A673 (cell line): ENCODE results near the gene RNPEPL1.

Source experiments
- CTCF ChIP-seq: fragments of 300-800, 200-600 bp; sonication (generic); conservative IDR thresholded peaks from 2 replicates; pipeline ENCODE4 v1.5.1; 2017; ENCODE audit warnings: low read depth, mild to moderate bottlenecking, antibody characterized with exemption, low read length, moderate library complexity, mixed read lengths
- EZH2 ChIP-seq: fragments of 200-600 bp; sonication (generic); IDR thresholded peaks from 2 replicates; pipeline ENCODE4 v1.6.1; 2017; ENCODE audit warnings: borderline replicate concordance, low read depth, mild to moderate bottlenecking, mixed read lengths, antibody characterized with exemption, low read length; ENCODE audit not compliant: poor library complexity, severe bottlenecking

- TF ChIP-seq CTCF (no peak), EZH2 (no peak)
Measured at GRCh38 chr2:240605867-240606743, 37.8 kb downstream of the RNPEPL1 start.
